Liver (tissue), 9 donors: Measurements from ENCODE around the gene A4GALT. TPM values are rescaled to one million over a fixed set of nuclear protein-coding genes. Genes with fewer than 3 reads are reported as not detected.
A peak's percentile ranks its signal among the peaks of the same experiment; 100 is the strongest.
"Not testable (repeated sequence)": the region's sequence is repeated elsewhere in the genome, so short reads cannot be mapped to it uniquely, and the experiment has no call there.

Experiments used
- DNase-seq: peaks from one replicate; pipeline ENCODE4 v3.0.0-alpha.2; 2017; ENCODE audit warnings: low spot score
- H3K27ac ChIP-seq, 2 donors: one replicate each; pipeline ENCODE4 v1.7.0; 2013; ENCODE audit warnings: inconsistent platforms in 2 of 2, low read length in 2 of 2, control low read depth in 1 of 2, low read depth in 1 of 2, mild to moderate bottlenecking in 1 of 2
- H3K27me3 ChIP-seq, 4 donors: one replicate each; pipeline versions ENCODE4 v1.6.1 to v1.7.0; 2013; ENCODE audit warnings: low read length in 3 of 4, inconsistent platforms in 1 of 4, mild to moderate bottlenecking in 1 of 4, moderate library complexity in 1 of 4; ENCODE audit not compliant: control insufficient read depth in 4 of 4, insufficient read depth in 4 of 4
- H3K36me3 ChIP-seq, 4 donors: one replicate each; pipeline versions ENCODE4 v1.6.1 to v1.7.0; 2013; ENCODE audit warnings: low read length in 3 of 4, mild to moderate bottlenecking in 3 of 4, low read depth in 1 of 4, moderate library complexity in 1 of 4; ENCODE audit not compliant: control insufficient read depth in 4 of 4, insufficient read depth in 3 of 4
- H3K4me1 ChIP-seq, 4 donors: one replicate each; pipeline versions ENCODE4 v1.6.1 to v1.7.0; 2013; ENCODE audit warnings: low read length in 3 of 4, mild to moderate bottlenecking in 3 of 4, moderate library complexity in 1 of 4; ENCODE audit not compliant: control insufficient read depth in 4 of 4, insufficient read depth in 4 of 4
- H3K4me3 ChIP-seq, 3 donors: one replicate each; pipeline versions ENCODE4 v1.6.1 to v1.7.0; 2013; ENCODE audit warnings: low read length in 3 of 3, control low read depth in 1 of 3, low read depth in 1 of 3, mild to moderate bottlenecking in 1 of 3
- H3K9ac ChIP-seq, 2 donors: one replicate each; pipeline ENCODE4 v1.7.0; 2013; ENCODE audit warnings: low read length in 2 of 2, mild to moderate bottlenecking in 2 of 2, moderate library complexity in 2 of 2, control low read depth in 1 of 2, low read depth in 1 of 2
- H3K9me3 ChIP-seq, 4 donors: one replicate each; pipeline versions ENCODE4 v1.6.1 to v1.7.0; 2013; ENCODE audit warnings: low read length in 3 of 4; ENCODE audit not compliant: control insufficient read depth in 4 of 4
- ATF3 ChIP-seq: IDR thresholded peaks from 2 replicates; pipeline ENCODE4 v1.6.1; 2016; ENCODE audit warnings: antibody characterized with exemption
- EGR1 ChIP-seq, 2 donors: IDR thresholded peaks; 2 replicates each; pipeline ENCODE4 v1.6.1; 2016 to 2018; ENCODE audit warnings: antibody characterized with exemption in 2 of 2, low read depth in 2 of 2
- FOXA1 ChIP-seq: IDR thresholded peaks from 2 replicates; pipeline ENCODE4 v1.6.1; 2016; ENCODE audit warnings: antibody characterized with exemption
- FOXA2 ChIP-seq: IDR thresholded peaks from 2 replicates; pipeline ENCODE4 v1.6.1; 2016; ENCODE audit warnings: antibody characterized with exemption
- GABPA ChIP-seq, 2 donors: IDR thresholded peaks in 1 of 2; conservative IDR thresholded peaks in 1 of 2; 2 replicates each; pipeline ENCODE4 v1.6.1; 2016; ENCODE audit warnings: antibody characterized with exemption in 2 of 2, mild to moderate bottlenecking in 1 of 2, moderate library complexity in 1 of 2
- HNF4A ChIP-seq, 2 donors: conservative IDR thresholded peaks; 2 replicates each; pipeline ENCODE4 v1.6.1; 2016; ENCODE audit warnings: antibody characterized with exemption in 2 of 2, mild to moderate bottlenecking in 2 of 2
- HNF4G ChIP-seq: IDR thresholded peaks from 2 replicates; pipeline ENCODE4 v1.6.1; 2016; ENCODE audit warnings: antibody characterized with exemption
- JUND ChIP-seq, 2 donors: IDR thresholded peaks; 2 replicates each; pipeline ENCODE4 v1.6.1; 2016; ENCODE audit warnings: antibody characterized with exemption in 2 of 2
- NR2F2 ChIP-seq: IDR thresholded peaks from 2 replicates; pipeline ENCODE4 v1.6.1; 2016; ENCODE audit warnings: antibody characterized with exemption
- RAD21 ChIP-seq, 2 donors: IDR thresholded peaks; 2 replicates each; pipeline ENCODE4 v1.6.1; 2016; ENCODE audit warnings: antibody characterized with exemption in 2 of 2, mild to moderate bottlenecking in 2 of 2
- REST ChIP-seq: IDR thresholded peaks from 2 replicates; pipeline ENCODE4 v1.6.1; 2016; ENCODE audit warnings: antibody characterized with exemption, mild to moderate bottlenecking
- RXRA ChIP-seq, 2 donors: IDR thresholded peaks; 2 replicates each; pipeline ENCODE4 v1.6.1; 2017 to 2018; ENCODE audit warnings: antibody characterized with exemption in 2 of 2, mild to moderate bottlenecking in 1 of 2
- SP1 ChIP-seq: IDR thresholded peaks from 2 replicates; pipeline ENCODE4 v1.6.1; 2018; ENCODE audit warnings: antibody characterized with exemption, mild to moderate bottlenecking
- TAF1 ChIP-seq: conservative IDR thresholded peaks from 2 replicates; pipeline ENCODE4 v1.6.1; 2016; ENCODE audit warnings: antibody characterized with exemption, mild to moderate bottlenecking
- YY1 ChIP-seq: IDR thresholded peaks from 2 replicates; pipeline ENCODE4 v1.6.1; 2016; ENCODE audit warnings: antibody characterized with exemption, mild to moderate bottlenecking
- WGBS: extraction: QIAGEN DNeasy Blood & Tissue Kit; methylation state at CpG from one replicate; pipeline ENCODE4 v1.1.7; 2013; 5-methylcytosine and 5-hydroxymethylcytosine counted together
- polyA plus RNA-seq, 2 donors: library from polyadenylated mRNA; stranded (reverse) in 1 of 2; unstranded in 1 of 2; fragments of 200-250 nt in 1 of 2; fragments of >200 nt in 1 of 2; fragmentation: Nextera tagmentation in 1 of 2; extraction: Ambion mirVana in 1 of 2; gene quantifications; one replicate each; pipeline versions ENCODE4 v1.2.1 to v1.2.3, GENCODE V29; 2013 to 2015
- total RNA-seq, 2 donors: library from RNA; depleted of rRNA; stranded (reverse); fragments of >200 nt; gene quantifications; one replicate each; pipeline ENCODE4 v1.2.3, GENCODE V29; 2014
- TF ChIP-seq, protein P1 (sequence below): IDR thresholded peaks from 2 replicates; pipeline ENCODE4 v1.6.1; 2016; ENCODE audit warnings: antibody characterized with exemption
- TF ChIP-seq, protein P2 (sequence below): IDR thresholded peaks from 2 replicates; pipeline ENCODE4 v1.6.1; 2016; ENCODE audit warnings: antibody characterized with exemption
- TF ChIP-seq, protein P3 (sequence below): fragments of 150-350 bp; IDR thresholded peaks from 2 replicates; pipeline ENCODE4 v1.5.1; 2017; ENCODE audit warnings: improper control_type of control experiment, low read depth, low read length; ENCODE audit not compliant: missing input control
- donor health status: healthy.
- donor health status: healthy.
- donor health status: healthy.
- donor health status: healthy.
- donor health status: healthy.

A4GALT gene
- total and polyA plus RNA-seq, 4 donors, result 1.6 to 8.2 (median 2.0) TPM

- Histone ChIP-seq H3K27me3 (no peaks in the 10 kb centered on the region), H3K9me3 (peaks cover 0 to 1% (median 0%) of the 10 kb centered on the region in 4 donors), H3K36me3 (no peaks in the 10 kb centered on the region), H3K4me1 (peaks cover 3 to 8% (median 7%) of the 10 kb centered on the region in 4 donors), H3K27ac (no peak overlapping the region), H3K4me3 (no peak overlapping the region), H3K9ac (no peak overlapping the region)
- peak; percentile 65 to 83 for TF ChIP-seq HNF4A (conservative IDR thresholded peaks at IDR 0.05)
- TF ChIP-seq, protein P1, sequence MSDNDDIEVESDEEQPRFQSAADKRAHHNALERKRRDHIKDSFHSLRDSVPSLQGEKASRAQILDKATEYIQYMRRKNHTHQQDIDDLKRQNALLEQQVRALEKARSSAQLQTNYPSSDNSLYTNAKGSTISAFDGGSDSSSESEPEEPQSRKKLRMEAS, result no peak
- TF ChIP-seq NR2F2, result peak; percentile 44
- no peak for TF ChIP-seq ATF3
- peak; percentile 59 for TF ChIP-seq HNF4G
- TF ChIP-seq, protein P2, sequence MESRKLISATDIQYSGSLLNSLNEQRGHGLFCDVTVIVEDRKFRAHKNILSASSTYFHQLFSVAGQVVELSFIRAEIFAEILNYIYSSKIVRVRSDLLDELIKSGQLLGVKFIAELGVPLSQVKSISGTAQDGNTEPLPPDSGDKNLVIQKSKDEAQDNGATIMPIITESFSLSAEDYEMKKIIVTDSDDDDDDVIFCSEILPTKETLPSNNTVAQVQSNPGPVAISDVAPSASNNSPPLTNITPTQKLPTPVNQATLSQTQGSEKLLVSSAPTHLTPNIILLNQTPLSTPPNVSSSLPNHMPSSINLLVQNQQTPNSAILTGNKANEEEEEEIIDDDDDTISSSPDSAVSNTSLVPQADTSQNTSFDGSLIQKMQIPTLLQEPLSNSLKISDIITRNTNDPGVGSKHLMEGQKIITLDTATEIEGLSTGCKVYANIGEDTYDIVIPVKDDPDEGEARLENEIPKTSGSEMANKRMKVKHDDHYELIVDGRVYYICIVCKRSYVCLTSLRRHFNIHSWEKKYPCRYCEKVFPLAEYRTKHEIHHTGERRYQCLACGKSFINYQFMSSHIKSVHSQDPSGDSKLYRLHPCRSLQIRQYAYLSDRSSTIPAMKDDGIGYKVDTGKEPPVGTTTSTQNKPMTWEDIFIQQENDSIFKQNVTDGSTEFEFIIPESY, result no peak
- TF ChIP-seq TAF1, result no peak
- peak in 1 of 2 donors; percentile 23 for TF ChIP-seq RXRA (IDR thresholded peaks at IDR 0.05)
- TF ChIP-seq REST, result no peak
- no peak for TF ChIP-seq FOXA2
- TF ChIP-seq SP1, result peak; percentile 59
- TF ChIP-seq GABPA (IDR thresholded peaks at IDR 0.05 in 1 of 2, conservative IDR thresholded peaks at IDR 0.05 in 1 of 2), result no peak
- TF ChIP-seq RAD21 (IDR thresholded peaks at IDR 0.05), result peak in 1 of 2 donors; percentile 17
- TF ChIP-seq FOXA1, result no peak
- no peak for TF ChIP-seq YY1
- TF ChIP-seq, protein P3, sequence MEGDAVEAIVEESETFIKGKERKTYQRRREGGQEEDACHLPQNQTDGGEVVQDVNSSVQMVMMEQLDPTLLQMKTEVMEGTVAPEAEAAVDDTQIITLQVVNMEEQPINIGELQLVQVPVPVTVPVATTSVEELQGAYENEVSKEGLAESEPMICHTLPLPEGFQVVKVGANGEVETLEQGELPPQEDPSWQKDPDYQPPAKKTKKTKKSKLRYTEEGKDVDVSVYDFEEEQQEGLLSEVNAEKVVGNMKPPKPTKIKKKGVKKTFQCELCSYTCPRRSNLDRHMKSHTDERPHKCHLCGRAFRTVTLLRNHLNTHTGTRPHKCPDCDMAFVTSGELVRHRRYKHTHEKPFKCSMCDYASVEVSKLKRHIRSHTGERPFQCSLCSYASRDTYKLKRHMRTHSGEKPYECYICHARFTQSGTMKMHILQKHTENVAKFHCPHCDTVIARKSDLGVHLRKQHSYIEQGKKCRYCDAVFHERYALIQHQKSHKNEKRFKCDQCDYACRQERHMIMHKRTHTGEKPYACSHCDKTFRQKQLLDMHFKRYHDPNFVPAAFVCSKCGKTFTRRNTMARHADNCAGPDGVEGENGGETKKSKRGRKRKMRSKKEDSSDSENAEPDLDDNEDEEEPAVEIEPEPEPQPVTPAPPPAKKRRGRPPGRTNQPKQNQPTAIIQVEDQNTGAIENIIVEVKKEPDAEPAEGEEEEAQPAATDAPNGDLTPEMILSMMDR, result no peak
- TF ChIP-seq EGR1 (IDR thresholded peaks at IDR 0.05; ENCODE audit: low read depth in 2 of 2), result no peak
- no peak for TF ChIP-seq JUND (IDR thresholded peaks at IDR 0.05)
- 19% methylated on average over 2 of the region's 2 CpGs for WGBS
- no peak for DNase-seq
Measured at GRCh38 chr22:42673898-42674401, 46.7 kb downstream of the A4GALT start.

GRCh38 chr22:42673071-42673470, 47.6 kb downstream of the A4GALT start:
- H3K4me1 ChIP-seq, H3K36me3 ChIP-seq, H3K9me3 ChIP-seq, H3K27ac ChIP-seq, H3K27me3 ChIP-seq, H3K4me3 ChIP-seq, DNase-seq, H3K9ac ChIP-seq: not testable (repeated sequence)
- WGBS, result 96% methylated on average over 13 of the region's 13 CpGs
